ENCODE measurements around the gene CCDC157. TPM values are rescaled to one million over a fixed set of nuclear protein-coding genes. Genes with fewer than 3 reads are reported as not detected.

The CCDC157 gene
- total and polyA plus RNA-seq, 10 of the 15 experiments (the other 5 are each of a cell fraction or from before 2014, with no cell fraction given): 0.10 to 2.8 (median 1.2) TPM

DNA sequence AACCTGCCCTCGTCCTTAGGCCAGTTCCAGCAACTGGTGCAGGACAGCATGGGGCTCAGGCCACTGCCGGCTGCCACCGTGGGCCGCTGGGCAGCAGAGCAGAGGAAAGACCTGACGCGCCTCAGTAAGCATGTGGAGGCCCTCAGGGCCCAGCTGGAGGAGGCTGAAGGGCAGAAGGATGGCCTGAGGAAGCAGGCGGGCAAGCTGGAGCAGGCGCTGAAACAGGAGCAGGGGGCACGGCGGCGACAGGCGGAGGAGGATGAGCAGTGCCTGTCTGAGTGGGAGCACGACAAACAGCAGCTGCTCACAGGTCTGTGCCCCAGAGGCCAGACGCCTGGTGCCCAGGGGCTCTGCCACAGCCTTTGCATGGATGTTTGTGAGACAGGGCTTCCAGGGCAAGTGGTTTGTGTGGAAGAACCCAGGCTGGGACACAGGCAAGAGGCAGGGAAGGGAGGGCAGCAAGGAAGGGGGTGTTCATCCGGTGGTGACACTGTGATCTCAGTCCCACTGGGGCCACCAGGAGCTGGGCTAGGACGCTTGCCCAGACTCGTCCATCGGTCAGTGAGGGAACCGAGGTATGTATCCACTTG, 13.9 kb downstream of the CCDC157 start:
- ChIA-PET POLR2A (no interaction called here), RAD21 (ENCODE audit: unreplicated experiment) (no interaction called here), SMC1A (ENCODE audit: uncharacterized antibody, unreplicated experiment) (no interaction called here), CTCF (no interaction called here)
- no peaks in the 10 kb centered on the region for H3K36me3 ChIP-seq (ENCODE audit: control insufficient read depth in 2 of 2, insufficient read depth in 2 of 2, low read length in 1 of 2)
- BruUV-seq (replicated peaks): no TSS peak
- TF ChIP-seq MYB (IDR thresholded peaks at IDR 0.05; ENCODE audit: borderline replicate concordance, low read depth, low read length) (no peak), SMAD1 (IDR thresholded peaks at IDR 0.05; ENCODE audit: low read depth, partially characterized antibody) (no peak), RAD51 (IDR thresholded peaks at IDR 0.05) (no peak), NR2C1 (IDR thresholded peaks at IDR 0.05) (no peak), SMAD5 (IDR thresholded peaks at IDR 0.05; ENCODE audit: low read depth) (no peak), FOXM1 (IDR thresholded peaks at IDR 0.05; ENCODE audit: low read depth, low read length) (no peak), MTA2 (IDR thresholded peaks at IDR 0.05; ENCODE audit: low read depth) (no peak)
- TF ChIP-seq, protein P1, sequence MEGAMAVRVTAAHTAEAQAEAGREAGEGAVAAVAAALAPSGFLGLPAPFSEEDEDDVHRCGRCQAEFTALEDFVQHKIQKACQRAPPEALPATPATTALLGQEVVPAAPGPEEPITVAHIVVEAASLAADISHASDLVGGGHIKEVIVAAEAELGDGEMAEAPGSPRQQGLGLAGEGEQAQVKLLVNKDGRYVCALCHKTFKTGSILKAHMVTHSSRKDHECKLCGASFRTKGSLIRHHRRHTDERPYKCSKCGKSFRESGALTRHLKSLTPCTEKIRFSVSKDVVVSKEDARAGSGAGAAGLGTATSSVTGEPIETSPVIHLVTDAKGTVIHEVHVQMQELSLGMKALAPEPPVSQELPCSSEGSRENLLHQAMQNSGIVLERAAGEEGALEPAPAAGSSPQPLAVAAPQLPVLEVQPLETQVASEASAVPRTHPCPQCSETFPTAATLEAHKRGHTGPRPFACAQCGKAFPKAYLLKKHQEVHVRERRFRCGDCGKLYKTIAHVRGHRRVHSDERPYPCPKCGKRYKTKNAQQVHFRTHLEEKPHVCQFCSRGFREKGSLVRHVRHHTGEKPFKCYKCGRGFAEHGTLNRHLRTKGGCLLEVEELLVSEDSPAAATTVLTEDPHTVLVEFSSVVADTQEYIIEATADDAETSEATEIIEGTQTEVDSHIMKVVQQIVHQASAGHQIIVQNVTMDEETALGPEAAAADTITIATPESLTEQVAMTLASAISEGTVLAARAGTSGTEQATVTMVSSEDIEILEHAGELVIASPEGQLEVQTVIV (IDR thresholded peaks at IDR 0.05; ENCODE audit: borderline replicate concordance, partially characterized antibody): no peak
- H3K4me3 ChIP-seq: no peak overlapping the region
- H3K9ac ChIP-seq (ENCODE audit: control insufficient read depth, insufficient read depth, low read length): no peak overlapping the region
- no peaks in the 10 kb centered on the region for H3K4me1 ChIP-seq (ENCODE audit: control insufficient read depth, insufficient read depth, low read length)
- H3K9me3 ChIP-seq (replicated peaks; ENCODE audit: control insufficient read depth, insufficient read depth, low read length): no peaks in the 10 kb centered on the region
- no peak overlapping the region for H3K4me2 ChIP-seq (ENCODE audit: control insufficient read depth, insufficient read depth)
- H4K20me1 ChIP-seq (ENCODE audit: control insufficient read depth, insufficient read depth): no peaks in the 10 kb centered on the region
- no peak for DNase-seq (ENCODE audit: low read depth, low spot score)
- H3K27me3 ChIP-seq (replicated peaks in 1 of 2; ENCODE audit: control insufficient read depth in 2 of 2, insufficient read depth in 2 of 2, low read length in 1 of 2): no peaks in the 10 kb centered on the region
- H3K27ac ChIP-seq (ENCODE audit: control insufficient read depth, insufficient read depth): no peak overlapping the region
- no peaks in the 10 kb centered on the region for H3K79me2 ChIP-seq (ENCODE audit: control insufficient read depth, insufficient read depth, low read length)
- H2AFZ ChIP-seq (ENCODE audit: control insufficient read depth, low read depth, low read length): no peak overlapping the region
- WGBS (ENCODE audit: insufficient coverage, insufficient replicate concordance, low lambda C conversion rate, missing lambda C conversion rate): 65% methylated on average over 19 of the region's 19 CpGs
- in situ Hi-C loops (cut with MboI): no loop called here
- intact Hi-C loops (cut with micrococcal nuclease; ENCODE audit: unreplicated experiment): no loop called here
- ATAC-seq: no peak
- FAIRE-seq: no peak
